ENCODE measurements around the gene ATP6V1E1.

GRCh38 chr22:17552737-17553136 is 75.8 kb downstream of the ATP6V1E1 start:
- no peak for TF ChIP-seq POLR2A (IDR thresholded peaks at IDR 0.05)
- TF ChIP-seq, protein P1, sequence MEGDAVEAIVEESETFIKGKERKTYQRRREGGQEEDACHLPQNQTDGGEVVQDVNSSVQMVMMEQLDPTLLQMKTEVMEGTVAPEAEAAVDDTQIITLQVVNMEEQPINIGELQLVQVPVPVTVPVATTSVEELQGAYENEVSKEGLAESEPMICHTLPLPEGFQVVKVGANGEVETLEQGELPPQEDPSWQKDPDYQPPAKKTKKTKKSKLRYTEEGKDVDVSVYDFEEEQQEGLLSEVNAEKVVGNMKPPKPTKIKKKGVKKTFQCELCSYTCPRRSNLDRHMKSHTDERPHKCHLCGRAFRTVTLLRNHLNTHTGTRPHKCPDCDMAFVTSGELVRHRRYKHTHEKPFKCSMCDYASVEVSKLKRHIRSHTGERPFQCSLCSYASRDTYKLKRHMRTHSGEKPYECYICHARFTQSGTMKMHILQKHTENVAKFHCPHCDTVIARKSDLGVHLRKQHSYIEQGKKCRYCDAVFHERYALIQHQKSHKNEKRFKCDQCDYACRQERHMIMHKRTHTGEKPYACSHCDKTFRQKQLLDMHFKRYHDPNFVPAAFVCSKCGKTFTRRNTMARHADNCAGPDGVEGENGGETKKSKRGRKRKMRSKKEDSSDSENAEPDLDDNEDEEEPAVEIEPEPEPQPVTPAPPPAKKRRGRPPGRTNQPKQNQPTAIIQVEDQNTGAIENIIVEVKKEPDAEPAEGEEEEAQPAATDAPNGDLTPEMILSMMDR (IDR thresholded peaks at IDR 0.05) = no peak

Measured in body of pancreas (tissue), 4 donors.